Body of pancreas (tissue), 4 donors: ENCODE results near the gene GALM.

Experiments
- CTCF ChIP-seq, 7 experiments: fragments of 450-650 bp in 4 of 7; fragments of 200-600 bp in 3 of 7; sonication (generic) in 3 of 7; IDR thresholded peaks; one replicate each; pipeline ENCODE4 v1.5.1; 2016 to 2019; ENCODE audit warnings: antibody characterized with exemption in 7 of 7
- POLR2A ChIP-seq, 3 donors: fragments of 450-650 bp; IDR thresholded peaks; one replicate each; pipeline ENCODE4 v1.6.1; 2016; ENCODE audit warnings: antibody characterized with exemption in 3 of 3, mild to moderate bottlenecking in 2 of 3

DNA sequence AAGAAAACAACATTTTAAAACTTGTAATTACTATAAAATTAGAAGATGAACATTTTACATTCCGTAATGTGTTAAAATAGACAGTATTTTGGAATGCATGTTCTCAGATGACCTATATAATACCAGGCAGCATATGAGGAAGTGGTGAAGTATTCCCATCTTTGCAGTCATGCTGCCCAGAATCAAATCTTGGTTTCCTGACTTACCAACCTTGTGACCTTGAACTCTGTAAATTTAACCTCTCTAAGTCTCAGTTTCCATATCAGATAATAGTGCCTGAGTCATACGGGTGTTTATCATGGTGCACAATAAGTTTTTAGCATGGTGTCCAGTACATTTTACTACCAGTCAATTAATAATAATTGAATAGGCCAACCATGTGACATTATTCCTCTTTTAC lies 7.3 kb upstream of the GALM start:
- TF ChIP-seq CTCF (IDR thresholded peaks at IDR 0.05) (no peak), POLR2A (IDR thresholded peaks at IDR 0.05) (no peak)
